AG04450 (cell line): ENCODE measurements around the gene FFAR3. TPM values are rescaled to one million over a fixed set of nuclear protein-coding genes. Genes with fewer than 3 reads are reported as not detected.

Experiments used
- CTCF ChIA-PET: fragments of 300-600, 350-600 bp; formaldehyde crosslinking; extraction: SDS; loops from one replicate; lab custom pipeline; 2022; ENCODE audit warnings: antibody characterized with exemption, inconsistent platforms; lab: Charles Lee
- POLR2A ChIA-PET: fragments of 350-600 bp; formaldehyde crosslinking; extraction: SDS; loops from one replicate; lab custom pipeline; 2021; ENCODE audit warnings: antibody characterized with exemption, inconsistent platforms; lab: Yijun Ruan, JAX
- DNase-seq: peaks from one replicate; pipeline ENCODE4 v3.0.0-alpha.2; 2011; ENCODE audit warnings: low read depth, low spot score
- H3K27ac ChIP-seq: one replicate; pipeline ENCODE4 v1.5.1; 2012; ENCODE audit warnings: low read depth, low read length, control low read depth
- H3K27me3 ChIP-seq: one replicate; pipeline ENCODE4 v1.6.0; 2012; ENCODE audit warnings: low read length; ENCODE audit not compliant: control insufficient read depth, insufficient read depth
- H3K4me3 ChIP-seq: 2 replicates; pipeline ENCODE4 v1.5.1; 2011; ENCODE audit warnings: mild to moderate bottlenecking, low read depth, low read length, control low read depth
- H3K9me3 ChIP-seq: 2 replicates; pipeline ENCODE4 v1.5.1; 2012; ENCODE audit warnings: low read length; ENCODE audit not compliant: control insufficient read depth, insufficient read depth
- polyA plus RNA-seq: library from polyadenylated mRNA; depleted of rRNA; stranded (reverse); fragments of >200 nt; gene quantifications from 2 replicates; pipeline ENCODE4 v1.2.3, GENCODE V29; 2011
- TF ChIP-seq, protein P1 (sequence below): IDR thresholded peaks from 2 replicates; pipeline ENCODE4 v1.5.1; 2011; ENCODE audit warnings: low read depth, low read length, control low read depth, inconsistent platforms

The FFAR3 gene
- polyA plus RNA-seq, 1 experiment = not detected

DNA sequence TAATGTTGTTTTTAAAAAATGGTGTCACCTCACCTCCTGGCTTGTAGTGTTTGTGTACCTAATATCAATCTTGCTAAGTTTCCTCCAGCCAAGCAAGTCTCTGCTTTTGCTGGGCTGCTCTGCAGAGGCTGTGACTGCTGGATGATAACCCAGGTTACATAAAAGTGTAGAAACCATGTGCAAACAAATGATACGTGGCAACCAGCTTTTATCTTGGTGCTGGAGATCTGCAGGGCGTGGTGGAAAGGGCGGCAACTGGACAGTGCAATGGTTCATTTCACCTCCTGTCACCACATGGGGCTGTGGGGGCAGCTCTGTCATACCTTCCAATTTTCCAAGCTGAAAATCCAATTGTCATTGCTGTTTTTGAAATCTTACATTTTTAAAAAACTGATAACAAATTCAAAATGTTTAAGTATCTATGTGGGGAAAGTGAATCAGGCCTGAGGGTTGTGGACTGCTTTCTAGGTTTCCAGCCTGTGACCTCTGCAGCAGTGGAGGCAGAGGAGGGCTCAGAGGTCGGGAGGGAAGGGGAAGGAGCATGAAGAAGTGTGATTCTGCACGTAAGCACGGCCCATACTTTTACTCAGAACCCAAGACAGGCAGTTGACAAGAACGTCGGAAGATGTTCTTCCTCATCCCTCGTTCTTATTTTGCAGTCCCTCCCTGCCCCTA is 22.3 kb downstream of the FFAR3 start:
- CTCF ChIA-PET = no interaction called here
- Histone ChIP-seq H3K9me3 (peaks cover 3% of the 10 kb centered on the region; the same call in 1 of the 2 replicates), H3K4me3 (no peak overlapping the region), H3K27ac (no peak overlapping the region), H3K27me3 (no peaks in the 10 kb centered on the region)
- POLR2A ChIA-PET = no interaction called here
- no peak for DNase-seq
- TF ChIP-seq, protein P1, sequence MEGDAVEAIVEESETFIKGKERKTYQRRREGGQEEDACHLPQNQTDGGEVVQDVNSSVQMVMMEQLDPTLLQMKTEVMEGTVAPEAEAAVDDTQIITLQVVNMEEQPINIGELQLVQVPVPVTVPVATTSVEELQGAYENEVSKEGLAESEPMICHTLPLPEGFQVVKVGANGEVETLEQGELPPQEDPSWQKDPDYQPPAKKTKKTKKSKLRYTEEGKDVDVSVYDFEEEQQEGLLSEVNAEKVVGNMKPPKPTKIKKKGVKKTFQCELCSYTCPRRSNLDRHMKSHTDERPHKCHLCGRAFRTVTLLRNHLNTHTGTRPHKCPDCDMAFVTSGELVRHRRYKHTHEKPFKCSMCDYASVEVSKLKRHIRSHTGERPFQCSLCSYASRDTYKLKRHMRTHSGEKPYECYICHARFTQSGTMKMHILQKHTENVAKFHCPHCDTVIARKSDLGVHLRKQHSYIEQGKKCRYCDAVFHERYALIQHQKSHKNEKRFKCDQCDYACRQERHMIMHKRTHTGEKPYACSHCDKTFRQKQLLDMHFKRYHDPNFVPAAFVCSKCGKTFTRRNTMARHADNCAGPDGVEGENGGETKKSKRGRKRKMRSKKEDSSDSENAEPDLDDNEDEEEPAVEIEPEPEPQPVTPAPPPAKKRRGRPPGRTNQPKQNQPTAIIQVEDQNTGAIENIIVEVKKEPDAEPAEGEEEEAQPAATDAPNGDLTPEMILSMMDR = no peak

DNA sequence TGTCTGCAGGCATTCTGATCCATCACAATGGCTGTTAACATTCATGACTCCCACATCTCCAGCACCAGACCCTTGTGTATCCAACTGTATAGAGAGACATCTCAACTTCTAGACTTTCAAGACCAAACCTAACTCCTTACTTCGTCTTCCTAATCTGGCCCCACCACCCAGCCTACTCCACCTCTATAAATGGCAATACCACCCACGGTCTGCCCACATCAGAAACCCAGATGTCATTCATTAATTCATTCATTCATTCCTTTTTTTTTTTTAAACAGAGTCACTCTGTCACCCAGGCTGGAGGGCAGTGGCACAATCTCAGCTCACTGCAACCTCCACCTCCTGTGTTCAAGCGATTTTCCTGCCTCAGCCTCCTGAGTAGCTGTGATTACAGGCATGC is 23.1 kb downstream of the FFAR3 start:
- Histone ChIP-seq H3K9me3 (peaks cover 5% of the 10 kb centered on the region; the same call in 1 of the 2 replicates), H3K27me3 (no peaks in the 10 kb centered on the region), H3K4me3 (no peak overlapping the region), H3K27ac (no peak overlapping the region)
- CTCF ChIA-PET = no interaction called here
- no peak for DNase-seq
- POLR2A ChIA-PET = no interaction called here
- TF ChIP-seq, protein P1 = no peak

DNA sequence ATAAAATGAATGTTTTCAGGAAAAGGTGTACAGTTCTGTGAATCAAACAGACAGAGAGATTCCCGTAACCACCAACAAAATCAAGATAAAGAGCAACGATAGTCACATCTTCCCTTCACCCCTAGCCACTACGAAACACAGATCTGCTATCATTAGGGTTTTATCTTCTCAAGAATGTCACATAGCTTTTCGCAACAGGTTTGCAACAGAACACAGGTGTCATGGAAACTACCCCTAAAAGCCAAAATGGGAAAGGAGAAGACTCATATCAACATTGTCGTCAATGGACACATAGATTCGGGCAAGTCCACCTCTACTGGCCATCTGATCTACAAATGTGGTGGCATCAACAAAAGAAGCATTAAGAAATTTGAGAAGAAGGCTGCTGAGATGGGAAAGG is 23.7 kb downstream of the FFAR3 start:
- Histone ChIP-seq H3K27ac (no peak overlapping the region), H3K9me3 (peaks cover 5% of the 10 kb centered on the region; the same call in 1 of the 2 replicates), H3K4me3 (no peak overlapping the region), H3K27me3 (no peaks in the 10 kb centered on the region)
- ChIA-PET CTCF (no interaction called here), POLR2A (no interaction called here)
- TF ChIP-seq, protein P1 = no peak
- DNase-seq = no peak

DNA sequence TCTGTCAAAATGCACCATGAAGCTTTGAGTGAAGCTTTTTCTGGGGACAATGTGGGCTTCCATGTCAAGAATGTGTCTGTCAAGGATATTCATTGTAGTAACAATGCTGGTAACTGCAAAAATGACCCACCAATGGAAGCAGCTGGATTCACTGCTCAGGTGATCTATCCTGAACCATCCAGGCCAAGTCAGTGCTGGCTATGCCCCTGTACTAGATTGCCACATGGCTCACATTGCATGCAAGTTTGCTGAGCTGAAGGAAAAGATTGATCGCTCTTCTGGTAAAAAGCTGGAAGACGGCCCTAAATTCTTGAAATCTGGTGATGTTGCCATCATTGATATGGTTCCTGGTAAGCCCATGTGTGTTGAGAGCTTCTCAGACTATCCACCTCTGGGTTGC is 25.3 kb downstream of the FFAR3 start:
- H3K4me3 ChIP-seq = no peak overlapping the region
- H3K9me3 ChIP-seq = peaks cover 5% of the 10 kb centered on the region; the same call in 1 of the 2 replicates
- no peak for DNase-seq
- no peaks in the 10 kb centered on the region for H3K27me3 ChIP-seq
- no peak overlapping the region for H3K27ac ChIP-seq
- ChIA-PET POLR2A (no interaction called here), CTCF (no interaction called here)
- TF ChIP-seq, protein P1 = no peak

DNA sequence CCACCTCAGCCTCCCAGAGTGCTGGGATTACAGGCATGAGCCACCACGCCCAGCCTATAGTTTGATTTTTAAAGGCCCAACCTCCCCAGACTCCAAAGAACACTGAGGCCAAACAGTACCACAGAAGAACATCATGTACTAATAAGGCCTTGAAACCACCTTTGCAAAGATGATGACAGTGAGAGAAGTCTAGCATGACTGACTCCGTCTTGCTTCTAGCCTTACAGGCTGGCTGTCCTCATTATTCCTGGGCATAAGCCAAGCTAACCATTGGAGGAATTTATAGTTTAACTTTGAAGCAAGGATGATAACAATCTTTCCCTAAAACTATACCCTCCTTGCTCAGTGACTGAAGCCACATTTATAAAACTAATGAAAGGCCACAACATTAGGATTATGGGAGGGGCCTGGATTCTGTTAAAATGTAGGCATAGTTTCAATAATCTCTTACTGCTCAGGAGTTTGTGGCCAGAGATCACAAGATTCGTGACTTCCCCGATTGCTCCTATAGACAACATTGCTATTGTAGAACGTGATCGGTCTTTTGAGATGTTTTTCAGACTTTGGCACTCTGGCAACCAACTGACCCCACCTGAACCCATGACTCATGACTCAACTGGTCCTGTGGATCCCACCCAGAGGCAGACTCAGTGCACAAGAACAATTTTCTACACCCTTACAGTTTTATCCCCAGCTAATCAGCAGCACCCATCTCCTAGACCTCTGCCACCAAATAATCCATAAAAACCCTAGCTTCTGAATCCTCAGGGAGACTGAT is 30.2 kb downstream of the FFAR3 start:
- ChIA-PET CTCF (no interaction called here), POLR2A (no interaction called here)
- Histone ChIP-seq H3K27ac (no peak overlapping the region), H3K27me3 (no peaks in the 10 kb centered on the region), H3K4me3 (no peak overlapping the region), H3K9me3 (peaks cover 5% of the 10 kb centered on the region; the same call in 1 of the 2 replicates)
- TF ChIP-seq, protein P1 = no peak
- no peak for DNase-seq
